Fibroblast of villous mesenchyme (primary cell): ENCODE data around the gene DLX2. TPM values are rescaled to one million over a fixed set of nuclear protein-coding genes. Genes with fewer than 3 reads are reported as not detected.

ENCODE experiments used
- DNase-seq: peaks from one replicate; pipeline ENCODE4 v3.0.0-alpha.2; 2010; ENCODE audit warnings: low read depth
- H3K4me3 ChIP-seq: 2 replicates; pipeline ENCODE4 v1.5.1; 2011; ENCODE audit warnings: low read depth, mild to moderate bottlenecking, low read length
- total RNA-seq: library from RNA; depleted of rRNA; stranded (reverse); fragments of >200 nt; gene quantifications from 2 replicates; pipeline ENCODE4 v1.2.3, GENCODE V29; 2012
- TF ChIP-seq, protein P1 (sequence below): IDR thresholded peaks from 2 replicates; pipeline ENCODE4 v1.5.1; 2012; ENCODE audit warnings: low read depth, mild to moderate bottlenecking, low read length; ENCODE audit not compliant: insufficient read depth

DLX2 gene
- total RNA-seq, 1 donor: under 0.01 TPM

DNA sequence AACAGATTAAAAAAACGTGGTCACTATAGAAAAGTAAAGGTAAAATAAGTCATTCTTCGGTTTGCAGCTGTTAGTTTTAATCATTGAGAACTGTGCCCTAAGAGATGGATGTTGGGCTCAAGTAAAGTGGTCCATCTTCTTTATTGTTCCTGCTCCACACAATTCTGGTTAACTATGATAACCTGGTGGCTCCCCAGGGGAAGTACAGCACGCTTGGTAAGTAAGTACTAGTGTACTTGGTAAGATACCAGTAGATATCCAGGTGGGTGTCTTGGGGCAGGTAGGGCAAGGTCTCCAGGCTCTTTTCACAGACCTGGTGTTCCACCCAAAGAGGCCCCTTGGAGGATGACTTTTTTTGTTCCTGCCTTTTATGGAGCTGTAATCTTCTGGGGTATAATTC, 31.6 kb upstream of the DLX2 start:
- TF ChIP-seq, protein P1, sequence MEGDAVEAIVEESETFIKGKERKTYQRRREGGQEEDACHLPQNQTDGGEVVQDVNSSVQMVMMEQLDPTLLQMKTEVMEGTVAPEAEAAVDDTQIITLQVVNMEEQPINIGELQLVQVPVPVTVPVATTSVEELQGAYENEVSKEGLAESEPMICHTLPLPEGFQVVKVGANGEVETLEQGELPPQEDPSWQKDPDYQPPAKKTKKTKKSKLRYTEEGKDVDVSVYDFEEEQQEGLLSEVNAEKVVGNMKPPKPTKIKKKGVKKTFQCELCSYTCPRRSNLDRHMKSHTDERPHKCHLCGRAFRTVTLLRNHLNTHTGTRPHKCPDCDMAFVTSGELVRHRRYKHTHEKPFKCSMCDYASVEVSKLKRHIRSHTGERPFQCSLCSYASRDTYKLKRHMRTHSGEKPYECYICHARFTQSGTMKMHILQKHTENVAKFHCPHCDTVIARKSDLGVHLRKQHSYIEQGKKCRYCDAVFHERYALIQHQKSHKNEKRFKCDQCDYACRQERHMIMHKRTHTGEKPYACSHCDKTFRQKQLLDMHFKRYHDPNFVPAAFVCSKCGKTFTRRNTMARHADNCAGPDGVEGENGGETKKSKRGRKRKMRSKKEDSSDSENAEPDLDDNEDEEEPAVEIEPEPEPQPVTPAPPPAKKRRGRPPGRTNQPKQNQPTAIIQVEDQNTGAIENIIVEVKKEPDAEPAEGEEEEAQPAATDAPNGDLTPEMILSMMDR: no peak

DNA sequence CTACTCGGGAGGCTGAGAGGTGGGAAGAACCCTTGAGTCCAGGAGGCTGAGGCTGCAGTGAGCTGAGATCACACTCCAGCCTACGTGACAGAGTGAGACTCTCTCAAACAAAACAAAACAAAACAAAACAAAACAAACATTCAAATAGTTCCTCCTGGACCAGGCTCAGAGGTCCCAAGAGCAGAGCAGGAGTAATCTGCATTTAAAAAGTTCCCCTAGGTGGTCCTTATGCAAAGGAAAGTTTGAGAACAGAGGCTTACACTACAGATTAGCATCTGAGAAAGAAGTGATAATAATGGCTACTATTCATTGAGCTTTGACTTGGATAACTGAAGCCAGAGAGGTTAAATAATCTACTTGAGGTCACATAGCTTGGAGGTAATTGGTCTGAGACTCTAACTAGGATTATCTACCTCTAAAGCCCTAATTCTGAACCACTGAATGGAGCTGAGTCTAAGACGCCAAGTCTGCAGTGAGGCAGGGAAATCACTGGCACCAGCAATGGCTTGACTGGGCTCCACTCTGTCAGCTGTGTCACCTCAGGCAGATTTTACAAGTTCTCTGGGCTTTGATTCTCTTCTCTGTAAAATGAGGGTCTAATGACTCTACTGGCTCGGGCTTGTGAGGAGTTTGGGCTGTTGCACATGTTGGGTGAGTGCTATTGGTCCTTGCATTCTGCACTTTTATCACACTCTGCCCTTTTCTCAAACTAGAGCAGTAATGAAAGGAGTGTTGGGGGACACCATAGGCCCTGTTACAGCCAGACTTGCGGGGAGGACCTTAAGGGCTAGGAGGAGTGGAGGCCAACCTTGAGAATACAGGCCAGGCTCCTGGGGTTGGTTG, 29.2 kb upstream of the DLX2 start:
- TF ChIP-seq, protein P1: no peak
- H3K4me3 ChIP-seq: no peak overlapping the region
- no peak for DNase-seq

More for the DNA sequence above, 31.6 kb upstream of the DLX2 start:
- H3K4me3 ChIP-seq: no peak overlapping the region
- no peak for DNase-seq

DNA sequence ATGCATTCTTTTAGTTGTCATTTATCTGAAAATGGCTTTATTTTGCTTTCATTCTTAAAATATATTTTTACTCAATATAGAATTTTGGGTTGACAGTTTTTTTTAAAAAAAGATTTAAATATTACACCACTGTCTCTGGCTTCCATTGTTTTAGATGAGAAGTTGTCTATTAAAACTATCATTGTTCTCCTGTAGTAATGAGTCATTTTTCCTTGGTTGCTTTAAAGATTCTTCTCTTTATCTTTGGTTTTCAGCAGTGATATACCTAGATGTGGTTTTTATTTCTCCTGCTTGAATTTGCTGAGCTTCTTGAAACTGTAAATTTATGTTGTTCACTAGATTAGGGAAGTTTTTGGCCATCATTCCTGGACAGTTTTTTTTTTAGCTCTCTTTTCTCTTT, 26.7 kb upstream of the DLX2 start:
- DNase-seq: no peak

DNA sequence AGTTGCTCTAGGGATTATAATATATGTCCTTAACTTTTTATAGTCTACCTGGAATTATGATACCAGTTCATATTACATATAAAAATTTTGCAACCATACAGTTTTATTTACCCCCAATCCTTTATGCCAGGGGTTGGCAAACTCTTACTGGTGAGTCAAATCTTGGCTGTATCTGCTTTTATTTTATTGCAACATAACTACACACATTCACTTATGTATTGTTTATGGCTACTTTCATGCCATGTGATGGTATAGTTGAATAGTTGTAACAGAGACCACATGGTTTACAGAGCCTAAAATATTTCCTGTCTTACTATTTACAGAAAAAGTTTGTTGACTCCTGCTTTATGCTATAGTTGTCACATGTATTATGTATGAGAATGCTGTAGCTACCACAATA, 25.8 kb upstream of the DLX2 start:
- DNase-seq: no peak
- TF ChIP-seq, protein P1: no peak
- H3K4me3 ChIP-seq: no peak overlapping the region

More for the DNA sequence above, 26.7 kb upstream of the DLX2 start:
- TF ChIP-seq, protein P1: no peak
- H3K4me3 ChIP-seq: no peak overlapping the region

DNA sequence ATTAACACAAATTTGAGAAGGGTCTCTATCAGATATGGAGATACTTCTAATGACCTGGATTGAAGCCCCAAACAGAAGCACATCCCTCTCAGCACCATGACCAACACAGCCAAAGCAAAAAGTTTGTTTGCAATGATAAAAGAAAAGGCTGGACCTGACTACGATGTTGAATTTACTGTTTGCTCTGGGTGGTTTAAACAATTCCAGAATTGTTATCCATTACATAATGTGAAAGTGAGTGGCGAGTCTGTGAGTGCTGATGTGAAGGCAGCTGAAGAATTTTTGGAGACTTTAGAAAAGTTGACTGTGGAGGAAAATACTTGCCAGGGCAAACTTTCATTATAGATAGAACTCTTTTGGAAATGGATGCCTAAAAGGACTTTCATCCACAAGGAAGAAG, 17.4 kb upstream of the DLX2 start:
- H3K4me3 ChIP-seq: no peak overlapping the region
- no peak for DNase-seq
- TF ChIP-seq, protein P1: no peak

DNA sequence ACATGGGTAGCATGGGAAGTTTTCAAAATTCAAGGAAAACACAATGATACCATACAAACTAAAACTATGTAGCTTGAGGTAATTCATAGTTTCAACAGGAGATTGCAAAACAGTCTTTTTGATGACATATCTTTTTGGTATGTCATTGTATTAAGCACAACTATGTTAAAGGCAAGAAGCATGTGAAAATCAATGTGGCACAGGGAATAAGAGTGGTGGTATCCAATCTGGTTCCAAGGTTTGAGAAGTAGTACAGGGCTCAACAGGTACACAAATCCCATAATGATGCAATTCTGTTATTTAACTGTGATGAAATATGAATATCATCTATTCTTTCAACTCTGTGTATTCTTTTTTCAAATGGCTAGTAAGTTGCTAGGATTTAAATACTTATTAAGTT, 16.4 kb upstream of the DLX2 start:
- DNase-seq: peak; percentile 52
- H3K4me3 ChIP-seq: no peak overlapping the region
- TF ChIP-seq, protein P1: no peak
